SK-N-MC (cell line): ENCODE data around the gene PEX3.

Experiments used
- DNase-seq: peaks from one replicate; pipeline ENCODE4 v3.0.0-alpha.2; 2011; ENCODE audit warnings: low read depth, low spot score
- H3K27ac ChIP-seq: fragments of 200-600 bp; sonication (generic); 2 replicates; pipeline ENCODE4 v1.5.1; 2016; ENCODE audit warnings: mixed run types
- H3K36me3 ChIP-seq: fragments of 200-600 bp; sonication (generic); 2 replicates; pipeline ENCODE4 v1.6.1; 2017; ENCODE audit warnings: antibody characterized with exemption, low read length, mixed read lengths; ENCODE audit not compliant: insufficient read depth
- H3K4me3 ChIP-seq: fragments of 200-600 bp; sonication (generic); 2 replicates; pipeline ENCODE4 v1.5.1; 2016
- H3K9ac ChIP-seq: fragments of 200-600 bp; sonication (generic); 2 replicates; pipeline ENCODE4 v1.8.0; 2017; ENCODE audit warnings: mixed run types, mixed read lengths; ENCODE audit not compliant: insufficient read length
- H3K9me3 ChIP-seq: fragments of 200-600 bp; sonication (generic); 2 replicates; pipeline ENCODE4 v1.6.1; 2017; ENCODE audit warnings: low read depth, mild to moderate bottlenecking, antibody characterized with exemption, low read length, moderate library complexity, mixed read lengths
- EZH2 ChIP-seq: fragments of 200-600 bp; sonication (generic); IDR thresholded peaks from one replicate; pipeline ENCODE4 v1.6.1; 2017; ENCODE audit warnings: antibody characterized with exemption
- FOXP2 ChIP-seq: optimal IDR thresholded peaks from 2 replicates; pipeline ENCODE3; 2011; ENCODE audit warnings: mild to moderate bottlenecking, moderate library complexity; ENCODE audit not compliant: insufficient read depth; ENCODE audit errors: extremely low read length, control extremely low read depth
- POLR2AphosphoS5 ChIP-seq: IDR thresholded peaks from 2 replicates; pipeline ENCODE4 v1.6.1; 2012; ENCODE audit warnings: mild to moderate bottlenecking, low read depth, low read length, borderline replicate concordance

PEX3 gene

GRCh38 chr6:143516690-143517446 lies 66.3 kb downstream of the PEX3 start:
- Histone ChIP-seq H3K9me3 (no peaks in the 10 kb centered on the region), H3K27ac (no peak overlapping the region), H3K9ac (no peak overlapping the region), H3K36me3 (no peaks in the 10 kb centered on the region), H3K4me3 (no peak overlapping the region)
- TF ChIP-seq POLR2AphosphoS5 = no peak
- no peak for TF ChIP-seq FOXP2
- TF ChIP-seq EZH2 = no peak
- no peak for DNase-seq

- DNase-seq = no peak
- Histone ChIP-seq H3K9ac (no peak overlapping the region), H3K36me3 (no peaks in the 10 kb centered on the region), H3K4me3 (no peak overlapping the region), H3K9me3 (no peaks in the 10 kb centered on the region), H3K27ac (no peak overlapping the region)
- no peak for TF ChIP-seq POLR2AphosphoS5
- no peak for TF ChIP-seq FOXP2
- no peak for TF ChIP-seq EZH2
These were observed 66.8 kb downstream of the PEX3 start for GRCh38 chr6:143517447-143517773.

- no peaks in the 10 kb centered on the region for H3K9me3 ChIP-seq
- no peak for DNase-seq
- no peak overlapping the region for H3K9ac ChIP-seq
- TF ChIP-seq EZH2 (no peak), POLR2AphosphoS5 (no peak), FOXP2 (no peak)
- H3K27ac ChIP-seq = no peak overlapping the region
- no peaks in the 10 kb centered on the region for H3K36me3 ChIP-seq
- no peak overlapping the region for H3K4me3 ChIP-seq
These were observed 71.5 kb downstream of the PEX3 start for GRCh38 chr6:143522039-143522600.

GRCh38 chr6:143525356-143525755 lies 74.8 kb downstream of the PEX3 start:
- no peak overlapping the region for H3K27ac ChIP-seq
- H3K9me3 ChIP-seq = no peaks in the 10 kb centered on the region
- no peak for DNase-seq
- H3K9ac ChIP-seq = no peak overlapping the region
- no peaks in the 10 kb centered on the region for H3K36me3 ChIP-seq
- no peak for TF ChIP-seq POLR2AphosphoS5
- TF ChIP-seq EZH2 = no peak
- no peak for TF ChIP-seq FOXP2
- no peak overlapping the region for H3K4me3 ChIP-seq

- no peaks in the 10 kb centered on the region for H3K9me3 ChIP-seq
- no peak overlapping the region for H3K4me3 ChIP-seq
- no peaks in the 10 kb centered on the region for H3K36me3 ChIP-seq
- H3K27ac ChIP-seq = no peak overlapping the region
- no peak for DNase-seq
- no peak overlapping the region for H3K9ac ChIP-seq
- TF ChIP-seq EZH2 (no peak), POLR2AphosphoS5 (no peak), FOXP2 (no peak)
These were observed 77.1 kb downstream of the PEX3 start for GRCh38 chr6:143527677-143528076.

GRCh38 chr6:143528164-143528811 lies 77.7 kb downstream of the PEX3 start:
- no peak for TF ChIP-seq FOXP2
- no peak for TF ChIP-seq EZH2
- TF ChIP-seq POLR2AphosphoS5 = no peak
- Histone ChIP-seq H3K4me3 (no peak overlapping the region), H3K9me3 (no peaks in the 10 kb centered on the region), H3K36me3 (no peaks in the 10 kb centered on the region), H3K9ac (no peak overlapping the region), H3K27ac (no peak overlapping the region)
- no peak for DNase-seq

- Histone ChIP-seq H3K9me3 (no peaks in the 10 kb centered on the region), H3K36me3 (no peaks in the 10 kb centered on the region), H3K27ac (no peak overlapping the region), H3K4me3 (no peak overlapping the region), H3K9ac (no peak overlapping the region)
- DNase-seq = no peak
- TF ChIP-seq EZH2 (no peak), POLR2AphosphoS5 (no peak), FOXP2 (no peak)
These were observed 78.5 kb downstream of the PEX3 start for GRCh38 chr6:143529095-143529494.

- no peak for DNase-seq
- no peaks in the 10 kb centered on the region for H3K9me3 ChIP-seq
- TF ChIP-seq FOXP2 (no peak), POLR2AphosphoS5 (no peak), EZH2 (no peak)
These were observed 81.3 kb downstream of the PEX3 start for GRCh38 chr6:143531720-143532499.

More at GRCh38 chr6:143531720-143532499, 81.3 kb downstream of the PEX3 start:
- Histone ChIP-seq H3K4me3 (no peak overlapping the region), H3K36me3 (no peaks in the 10 kb centered on the region), H3K27ac (no peak overlapping the region), H3K9ac (no peak overlapping the region)
